HEK293 (cell line): ENCODE measurements around the gene MAML3.

ENCODE experiments used
- CTCF ChIP-seq: fragments of 450-650 bp; formaldehyde crosslinking; IDR thresholded peaks from 2 replicates; pipeline ENCODE4 v1.5.1; 2016; ENCODE audit warnings: missing biosample characterization, missing genetic modification characterization
- FEZF1 ChIP-seq: fragments of 450-650 bp; formaldehyde crosslinking; IDR thresholded peaks from 2 replicates; pipeline ENCODE4 v1.5.1; 2016; ENCODE audit warnings: missing biosample characterization, missing genetic modification characterization
- RBAK ChIP-seq: fragments of 450-650 bp; formaldehyde crosslinking; IDR thresholded peaks from 2 replicates; pipeline ENCODE4 v1.5.1; 2016; ENCODE audit warnings: missing biosample characterization, missing genetic modification characterization
- ZBTB21 ChIP-seq: fragments of 450-650 bp; formaldehyde crosslinking; IDR thresholded peaks from 2 replicates; pipeline ENCODE4 v1.5.1; 2017; ENCODE audit warnings: missing biosample characterization, missing genetic modification characterization
- ZBTB7A ChIP-seq: fragments of 450-650 bp; formaldehyde crosslinking; IDR thresholded peaks from 2 replicates; pipeline ENCODE4 v1.5.1; 2016; ENCODE audit warnings: low read depth, missing biosample characterization, missing genetic modification characterization
- ZBTB8A ChIP-seq: fragments of 450-650 bp; formaldehyde crosslinking; IDR thresholded peaks from 2 replicates; pipeline ENCODE4 v1.5.1; 2016; ENCODE audit warnings: missing biosample characterization, missing genetic modification characterization
- ZNF221 ChIP-seq: fragments of 450-650 bp; formaldehyde crosslinking; IDR thresholded peaks from 2 replicates; pipeline ENCODE4 v1.5.1; 2017; ENCODE audit warnings: missing biosample characterization, missing genetic modification characterization, borderline replicate concordance
- ZNF24 ChIP-seq: fragments of 450-650 bp; formaldehyde crosslinking; IDR thresholded peaks from 2 replicates; pipeline ENCODE4 v1.5.1; 2016; ENCODE audit warnings: missing biosample characterization, missing genetic modification characterization
- ZNF274 ChIP-seq, 2 experiments: fragments of 200-500 bp in 1 of 2; fragments of 450-650 bp in 1 of 2; sonication (Bioruptor generic) in 1 of 2; formaldehyde crosslinking in 1 of 2; IDR thresholded peaks; 2 replicates each; pipeline versions ENCODE4 v1.5.1 to v1.6.1; 2014 to 2016; ENCODE audit warnings: borderline replicate concordance in 1 of 2, inconsistent platforms in 1 of 2, low read length in 1 of 2, missing biosample characterization in 1 of 2, missing genetic modification characterization in 1 of 2
- ZNF513 ChIP-seq: fragments of 450-650 bp; IDR thresholded peaks from 2 replicates; pipeline ENCODE4 v1.5.1; 2018; ENCODE audit warnings: missing biosample characterization, missing genetic modification characterization
- ZNF704 ChIP-seq: fragments of 450-650 bp; formaldehyde crosslinking; IDR thresholded peaks from 2 replicates; pipeline ENCODE4 v1.5.1; 2016; ENCODE audit warnings: missing biosample characterization, missing genetic modification characterization
- ZNF792 ChIP-seq: fragments of 450-650 bp; formaldehyde crosslinking; IDR thresholded peaks from 2 replicates; pipeline ENCODE4 v1.5.1; 2016; ENCODE audit warnings: missing biosample characterization, missing genetic modification characterization

- no peak for TF ChIP-seq CTCF
- TF ChIP-seq ZNF513, result no peak
- TF ChIP-seq ZNF792 (tag by site-specific recombination), result no peak
- no peak for TF ChIP-seq RBAK (tag by site-specific recombination)
- no peak for TF ChIP-seq ZNF274 (IDR thresholded peaks at IDR 0.05; ENCODE audit: low read length)
- no peak for TF ChIP-seq ZNF274 (tag by site-specific recombination; IDR thresholded peaks at IDR 0.05; ENCODE audit: borderline replicate concordance)
- no peak for TF ChIP-seq ZBTB7A
- TF ChIP-seq ZBTB21 (tag by site-specific recombination), result no peak
- TF ChIP-seq ZNF221 (tag by site-specific recombination), result no peak
- no peak for TF ChIP-seq ZNF704
- TF ChIP-seq ZNF24 (tag by site-specific recombination), result no peak
- TF ChIP-seq ZBTB8A (tag by site-specific recombination), result no peak
- TF ChIP-seq FEZF1 (tag by site-specific recombination), result no peak
Observed at GRCh38 chr4:139825523-139826014, 328.4 kb downstream of the MAML3 start.
